Measurements from ENCODE around the gene SSR1. TPM values are rescaled to one million over a fixed set of nuclear protein-coding genes. Genes with fewer than 3 reads are reported as not detected.
"Not testable (repeated sequence)": the region's sequence is repeated elsewhere in the genome, so short reads cannot be mapped to it uniquely, and the experiment has no call there.

Gene SSR1
- total and polyA plus RNA-seq, 4 donors: 43.6 to 115 (median 79.9) TPM

DNA sequence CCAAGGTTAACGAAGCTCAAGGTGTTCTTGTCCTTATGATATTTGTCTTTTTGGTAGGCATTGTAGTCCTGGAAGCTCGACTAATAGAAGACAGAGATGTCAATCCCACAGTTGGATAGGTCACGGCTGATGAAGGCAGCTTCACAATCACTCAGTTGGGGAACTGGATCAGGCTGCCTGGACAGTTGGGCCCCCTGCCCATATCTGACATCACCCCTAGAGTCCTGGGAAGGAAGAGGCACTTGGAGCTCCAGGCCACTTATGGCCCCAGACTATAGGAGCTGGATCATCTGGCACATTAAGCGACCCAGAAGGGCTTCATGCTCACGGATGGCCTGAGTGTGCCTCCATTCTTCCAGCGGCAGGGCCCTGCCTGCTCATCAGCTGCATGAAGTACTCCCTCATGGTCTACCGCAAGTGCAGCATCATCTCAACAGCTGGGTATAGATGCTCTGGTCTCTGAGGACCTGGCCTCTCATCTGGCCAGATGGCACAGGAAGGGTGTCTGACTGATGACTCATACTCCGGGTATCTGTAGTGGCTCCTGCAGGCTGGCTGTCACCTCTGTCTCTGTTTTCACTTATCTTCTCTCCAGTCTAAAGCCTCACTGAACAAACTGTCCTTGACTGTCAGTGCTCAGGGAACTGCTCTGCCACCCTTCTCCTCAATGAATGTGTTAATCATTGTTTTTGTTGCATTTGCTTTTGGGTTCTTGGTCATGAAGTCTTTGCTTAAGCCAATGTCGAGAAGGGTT lies 29.2 kb upstream of the SSR1 start:
- Histone ChIP-seq H3K27ac (ENCODE audit: low read depth in 1 of 2, low read length in 2 of 2) (no peak overlapping the region), H3K27me3 (ENCODE audit: control insufficient read depth in 4 of 4, insufficient read depth in 4 of 4, low read length in 3 of 4) (no peaks in the 10 kb centered on the region), H3K4me1 (ENCODE audit: control insufficient read depth in 4 of 4, insufficient read depth in 4 of 4, low read length in 3 of 4) (no peaks in the 10 kb centered on the region), H3K9ac (ENCODE audit: low read depth in 1 of 2, low read length in 2 of 2) (no peak overlapping the region), H3K9me3 (ENCODE audit: control insufficient read depth in 4 of 4, low read length in 3 of 4) (no peaks in the 10 kb centered on the region), H3K4me3 (ENCODE audit: low read depth in 1 of 3, low read length in 3 of 3) (no peak overlapping the region), H3K36me3 (ENCODE audit: control insufficient read depth in 4 of 4, insufficient read depth in 3 of 4, low read depth in 1 of 4, low read length in 3 of 4) (no peaks in the 10 kb centered on the region)
- TF ChIP-seq RAD21 (IDR thresholded peaks at IDR 0.05): no peak
- TF ChIP-seq, protein P1, sequence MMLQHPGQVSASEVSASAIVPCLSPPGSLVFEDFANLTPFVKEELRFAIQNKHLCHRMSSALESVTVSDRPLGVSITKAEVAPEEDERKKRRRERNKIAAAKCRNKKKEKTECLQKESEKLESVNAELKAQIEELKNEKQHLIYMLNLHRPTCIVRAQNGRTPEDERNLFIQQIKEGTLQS (IDR thresholded peaks at IDR 0.05): no peak
- TF ChIP-seq EGR1 (IDR thresholded peaks at IDR 0.05; ENCODE audit: low read depth in 2 of 2): no peak
- TF ChIP-seq SP1 (IDR thresholded peaks at IDR 0.05): no peak
- TF ChIP-seq FOXA1 (IDR thresholded peaks at IDR 0.05): no peak
- TF ChIP-seq NR2F2 (IDR thresholded peaks at IDR 0.05): no peak
- DNase-seq (ENCODE audit: low spot score): no peak
- WGBS: 84% methylated on average over 9 of the region's 9 CpGs

DNA sequence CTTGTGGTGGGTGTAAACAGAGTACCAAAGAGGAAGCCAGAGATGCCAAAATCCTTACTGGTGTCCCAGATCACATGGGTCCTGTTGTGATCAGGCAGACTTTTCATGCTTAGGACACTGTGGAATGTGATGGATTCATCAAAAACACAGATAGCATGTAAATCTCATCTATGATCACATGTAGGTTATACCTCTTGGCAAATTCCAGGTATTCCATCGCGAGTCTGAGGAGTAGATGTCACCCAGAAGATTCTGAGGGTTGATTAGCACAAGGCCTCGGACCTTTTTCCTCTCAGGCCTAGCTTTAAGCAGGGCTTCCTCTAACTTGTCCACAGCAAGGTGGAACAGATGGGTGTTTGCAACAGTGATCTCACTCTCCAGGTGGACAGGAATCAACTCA lies 28.3 kb upstream of the SSR1 start:
- TF ChIP-seq JUND (IDR thresholded peaks at IDR 0.05): no peak
- no peak for TF ChIP-seq FOXA2 (IDR thresholded peaks at IDR 0.05)
- no peak for TF ChIP-seq HNF4A (conservative IDR thresholded peaks at IDR 0.05)
- Histone ChIP-seq H3K27ac (ENCODE audit: low read depth in 1 of 2, low read length in 2 of 2) (no peak overlapping the region), H3K36me3 (ENCODE audit: control insufficient read depth in 4 of 4, insufficient read depth in 3 of 4, low read depth in 1 of 4, low read length in 3 of 4) (no peaks in the 10 kb centered on the region), H3K27me3 (ENCODE audit: control insufficient read depth in 4 of 4, insufficient read depth in 4 of 4, low read length in 3 of 4) (no peaks in the 10 kb centered on the region), H3K4me3 (ENCODE audit: low read depth in 1 of 3, low read length in 3 of 3) (no peak overlapping the region), H3K4me1 (ENCODE audit: control insufficient read depth in 4 of 4, insufficient read depth in 4 of 4, low read length in 3 of 4) (no peaks in the 10 kb centered on the region), H3K9me3 (ENCODE audit: control insufficient read depth in 4 of 4, low read length in 3 of 4) (no peaks in the 10 kb centered on the region), H3K9ac (ENCODE audit: low read depth in 1 of 2, low read length in 2 of 2) (no peak overlapping the region)
- DNase-seq (ENCODE audit: low spot score): no peak
- 90% methylated on average over 3 of the region's 3 CpGs for WGBS

DNA sequence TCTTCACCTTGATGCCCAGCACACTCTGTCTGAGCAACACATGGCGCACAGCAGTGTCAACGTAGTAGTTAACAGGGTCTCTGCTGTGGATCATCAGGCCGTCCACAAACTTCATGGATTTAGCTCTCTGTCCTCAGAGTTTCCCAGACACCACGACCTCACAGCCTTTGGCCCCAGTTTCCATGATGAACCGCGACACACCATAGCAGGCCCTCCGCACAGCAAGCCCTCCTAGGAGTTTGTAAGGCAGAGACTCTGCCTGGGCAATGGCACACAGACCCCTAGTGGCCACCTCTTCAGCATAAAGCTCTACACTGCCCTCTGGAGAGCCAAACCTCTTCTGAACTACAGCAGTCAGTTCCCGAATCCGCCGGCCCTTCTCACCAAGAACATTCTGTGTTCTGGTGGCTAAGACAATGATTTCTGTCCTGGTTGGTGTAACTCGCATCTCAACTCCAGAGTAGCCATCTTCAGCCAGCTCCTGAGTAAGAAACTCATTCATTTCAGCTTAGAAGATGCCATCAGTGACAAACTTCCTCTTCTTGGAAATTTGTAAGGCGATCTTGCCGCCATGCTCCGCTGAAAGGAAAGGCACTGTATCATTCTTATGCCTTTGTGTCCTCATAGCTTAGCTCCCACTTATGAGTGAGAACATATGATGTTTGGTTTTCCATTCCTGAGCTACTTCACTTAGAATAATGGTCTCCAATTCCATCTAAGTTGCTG lies 26.2 kb upstream of the SSR1 start:
- H3K9me3 ChIP-seq (ENCODE audit: control insufficient read depth in 4 of 4, low read length in 3 of 4); H3K4me1 ChIP-seq (ENCODE audit: control insufficient read depth in 4 of 4, insufficient read depth in 4 of 4, low read length in 3 of 4); H3K27me3 ChIP-seq (ENCODE audit: control insufficient read depth in 4 of 4, insufficient read depth in 4 of 4, low read length in 3 of 4); H3K36me3 ChIP-seq (ENCODE audit: control insufficient read depth in 4 of 4, insufficient read depth in 3 of 4, low read depth in 1 of 4, low read length in 3 of 4); H3K27ac ChIP-seq (ENCODE audit: low read depth in 1 of 2, low read length in 2 of 2); H3K4me3 ChIP-seq (ENCODE audit: low read depth in 1 of 3, low read length in 3 of 3); DNase-seq (ENCODE audit: low spot score); H3K9ac ChIP-seq (ENCODE audit: low read depth in 1 of 2, low read length in 2 of 2): not testable (repeated sequence)
- whole genome bisulfite sequencing: 81% methylated on average over 14 of the region's 14 CpGs
- TF ChIP-seq, protein P2, sequence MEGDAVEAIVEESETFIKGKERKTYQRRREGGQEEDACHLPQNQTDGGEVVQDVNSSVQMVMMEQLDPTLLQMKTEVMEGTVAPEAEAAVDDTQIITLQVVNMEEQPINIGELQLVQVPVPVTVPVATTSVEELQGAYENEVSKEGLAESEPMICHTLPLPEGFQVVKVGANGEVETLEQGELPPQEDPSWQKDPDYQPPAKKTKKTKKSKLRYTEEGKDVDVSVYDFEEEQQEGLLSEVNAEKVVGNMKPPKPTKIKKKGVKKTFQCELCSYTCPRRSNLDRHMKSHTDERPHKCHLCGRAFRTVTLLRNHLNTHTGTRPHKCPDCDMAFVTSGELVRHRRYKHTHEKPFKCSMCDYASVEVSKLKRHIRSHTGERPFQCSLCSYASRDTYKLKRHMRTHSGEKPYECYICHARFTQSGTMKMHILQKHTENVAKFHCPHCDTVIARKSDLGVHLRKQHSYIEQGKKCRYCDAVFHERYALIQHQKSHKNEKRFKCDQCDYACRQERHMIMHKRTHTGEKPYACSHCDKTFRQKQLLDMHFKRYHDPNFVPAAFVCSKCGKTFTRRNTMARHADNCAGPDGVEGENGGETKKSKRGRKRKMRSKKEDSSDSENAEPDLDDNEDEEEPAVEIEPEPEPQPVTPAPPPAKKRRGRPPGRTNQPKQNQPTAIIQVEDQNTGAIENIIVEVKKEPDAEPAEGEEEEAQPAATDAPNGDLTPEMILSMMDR (IDR thresholded peaks at IDR 0.05; ENCODE audit: low read depth, low read length, missing input control): peak; percentile 7
- peak; percentile 24 to 67 for TF ChIP-seq RAD21 (IDR thresholded peaks at IDR 0.05)

DNA sequence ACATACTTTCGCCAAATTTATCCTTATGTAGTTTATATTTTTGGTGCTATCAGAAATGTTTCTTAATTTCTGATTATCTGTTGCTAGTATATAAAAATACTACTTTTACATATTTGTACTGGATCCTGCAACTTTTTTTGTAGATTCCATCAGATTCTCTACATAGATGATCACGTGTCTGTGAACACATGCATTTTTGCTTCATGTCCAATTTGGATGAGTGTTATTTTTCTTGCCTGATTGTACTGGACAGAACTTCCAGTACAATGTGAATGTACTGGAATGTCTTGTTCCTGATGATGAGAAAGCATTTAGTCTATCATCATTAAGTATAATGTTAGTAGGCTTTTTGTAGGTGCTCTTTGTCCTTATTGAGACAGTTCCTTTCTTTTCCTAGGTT lies 25.0 kb upstream of the SSR1 start:
- Histone ChIP-seq H3K9ac (ENCODE audit: low read depth in 1 of 2, low read length in 2 of 2) (no peak overlapping the region), H3K36me3 (ENCODE audit: control insufficient read depth in 4 of 4, insufficient read depth in 3 of 4, low read depth in 1 of 4, low read length in 3 of 4) (no peaks in the 10 kb centered on the region), H3K9me3 (ENCODE audit: control insufficient read depth in 4 of 4, low read length in 3 of 4) (no peaks in the 10 kb centered on the region), H3K4me3 (ENCODE audit: low read depth in 1 of 3, low read length in 3 of 3) (no peak overlapping the region), H3K27me3 (ENCODE audit: control insufficient read depth in 4 of 4, insufficient read depth in 4 of 4, low read length in 3 of 4) (no peaks in the 10 kb centered on the region), H3K27ac (ENCODE audit: low read depth in 1 of 2, low read length in 2 of 2) (no peak overlapping the region), H3K4me1 (ENCODE audit: control insufficient read depth in 4 of 4, insufficient read depth in 4 of 4, low read length in 3 of 4) (no peaks in the 10 kb centered on the region)
- no peak for DNase-seq (ENCODE audit: low spot score)
- WGBS: 90% methylated on average over 2 of the region's 2 CpGs
- TF ChIP-seq, protein P1 (IDR thresholded peaks at IDR 0.05): no peak
- TF ChIP-seq JUND (IDR thresholded peaks at IDR 0.05) (no peak), FOXA1 (IDR thresholded peaks at IDR 0.05) (no peak), RAD21 (IDR thresholded peaks at IDR 0.05) (no peak), TAF1 (conservative IDR thresholded peaks at IDR 0.05) (no peak), FOXA2 (IDR thresholded peaks at IDR 0.05) (no peak), EGR1 (IDR thresholded peaks at IDR 0.05; ENCODE audit: low read depth in 2 of 2) (no peak), HNF4G (IDR thresholded peaks at IDR 0.05) (no peak), RXRA (IDR thresholded peaks at IDR 0.05) (no peak), YY1 (IDR thresholded peaks at IDR 0.05) (no peak), HNF4A (conservative IDR thresholded peaks at IDR 0.05) (no peak), NR2F2 (IDR thresholded peaks at IDR 0.05) (no peak), SP1 (IDR thresholded peaks at IDR 0.05) (no peak)
- TF ChIP-seq, protein P3, sequence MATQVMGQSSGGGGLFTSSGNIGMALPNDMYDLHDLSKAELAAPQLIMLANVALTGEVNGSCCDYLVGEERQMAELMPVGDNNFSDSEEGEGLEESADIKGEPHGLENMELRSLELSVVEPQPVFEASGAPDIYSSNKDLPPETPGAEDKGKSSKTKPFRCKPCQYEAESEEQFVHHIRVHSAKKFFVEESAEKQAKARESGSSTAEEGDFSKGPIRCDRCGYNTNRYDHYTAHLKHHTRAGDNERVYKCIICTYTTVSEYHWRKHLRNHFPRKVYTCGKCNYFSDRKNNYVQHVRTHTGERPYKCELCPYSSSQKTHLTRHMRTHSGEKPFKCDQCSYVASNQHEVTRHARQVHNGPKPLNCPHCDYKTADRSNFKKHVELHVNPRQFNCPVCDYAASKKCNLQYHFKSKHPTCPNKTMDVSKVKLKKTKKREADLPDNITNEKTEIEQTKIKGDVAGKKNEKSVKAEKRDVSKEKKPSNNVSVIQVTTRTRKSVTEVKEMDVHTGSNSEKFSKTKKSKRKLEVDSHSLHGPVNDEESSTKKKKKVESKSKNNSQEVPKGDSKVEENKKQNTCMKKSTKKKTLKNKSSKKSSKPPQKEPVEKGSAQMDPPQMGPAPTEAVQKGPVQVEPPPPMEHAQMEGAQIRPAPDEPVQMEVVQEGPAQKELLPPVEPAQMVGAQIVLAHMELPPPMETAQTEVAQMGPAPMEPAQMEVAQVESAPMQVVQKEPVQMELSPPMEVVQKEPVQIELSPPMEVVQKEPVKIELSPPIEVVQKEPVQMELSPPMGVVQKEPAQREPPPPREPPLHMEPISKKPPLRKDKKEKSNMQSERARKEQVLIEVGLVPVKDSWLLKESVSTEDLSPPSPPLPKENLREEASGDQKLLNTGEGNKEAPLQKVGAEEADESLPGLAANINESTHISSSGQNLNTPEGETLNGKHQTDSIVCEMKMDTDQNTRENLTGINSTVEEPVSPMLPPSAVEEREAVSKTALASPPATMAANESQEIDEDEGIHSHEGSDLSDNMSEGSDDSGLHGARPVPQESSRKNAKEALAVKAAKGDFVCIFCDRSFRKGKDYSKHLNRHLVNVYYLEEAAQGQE (IDR thresholded peaks at IDR 0.05): no peak
- TF ChIP-seq, protein P4, sequence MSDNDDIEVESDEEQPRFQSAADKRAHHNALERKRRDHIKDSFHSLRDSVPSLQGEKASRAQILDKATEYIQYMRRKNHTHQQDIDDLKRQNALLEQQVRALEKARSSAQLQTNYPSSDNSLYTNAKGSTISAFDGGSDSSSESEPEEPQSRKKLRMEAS (IDR thresholded peaks at IDR 0.05): no peak

Data from liver (tissue), 9 donors.